Neural progenitor cell (in vitro differentiated cells): ENCODE data around the gene SKA1. TPM values are rescaled to one million over a fixed set of nuclear protein-coding genes. Genes with fewer than 3 reads are reported as not detected.

Source experiments
- DNase-seq: peaks from one replicate; pipeline ENCODE4 v3.0.0-alpha.2; 2016; ENCODE audit warnings: low spot score
- H2AFZ ChIP-seq: fragments of 200-600 bp; sonication (generic); replicated peaks from 2 replicates; pipeline ENCODE4 v1.6.1; 2016; ENCODE audit warnings: antibody characterized with exemption
- H3F3A ChIP-seq: fragments of 200-600 bp; sonication (generic); 2 replicates; pipeline ENCODE4 v1.6.1; 2016; ENCODE audit warnings: antibody characterized with exemption, low read depth
- H3K27ac ChIP-seq: fragments of 200-600 bp; sonication (generic); 2 replicates; pipeline ENCODE4 v1.5.1; 2016; ENCODE audit warnings: mild to moderate bottlenecking
- H3K27me3 ChIP-seq: fragments of 200-600 bp; sonication (generic); 2 replicates; pipeline ENCODE4 v1.6.1; 2016; ENCODE audit warnings: mild to moderate bottlenecking, moderate library complexity
- H3K36me3 ChIP-seq: fragments of 200-600 bp; sonication (generic); 2 replicates; pipeline ENCODE4 v1.5.1; 2016
- H3K4me1 ChIP-seq: fragments of 200-600 bp; sonication (generic); 2 replicates; pipeline ENCODE4 v1.6.1; 2016; ENCODE audit warnings: mixed run types
- H3K4me2 ChIP-seq: fragments of 200-600 bp; sonication (generic); 2 replicates; pipeline ENCODE4 v1.6.1; 2016
- H3K4me3 ChIP-seq: fragments of 200-600 bp; sonication (generic); 2 replicates; pipeline ENCODE4 v1.5.1; 2016
- H3K79me2 ChIP-seq: fragments of 200-600 bp; sonication (generic); 2 replicates; pipeline ENCODE4 v1.6.1; 2016; ENCODE audit warnings: low read depth
- H3K9ac ChIP-seq: fragments of 200-600 bp; sonication (generic); 2 replicates; pipeline ENCODE4 v1.6.1; 2016
- H3K9me3 ChIP-seq: fragments of 200-600 bp; sonication (generic); 2 replicates; pipeline ENCODE4 v1.5.1; 2016; ENCODE audit warnings: low read depth
- H4K20me1 ChIP-seq: fragments of 200-600 bp; sonication (generic); 2 replicates; pipeline ENCODE4 v1.6.1; 2016; ENCODE audit warnings: low read depth
- H3K27ac Mint-ChIP-seq: 3 replicates; pipeline ENCODE4 v1.8.0; 2021; ENCODE audit warnings: mixed read lengths
- H3K27me3 Mint-ChIP-seq: 2 replicates; pipeline ENCODE4 v1.8.0; 2022; ENCODE audit warnings: low read depth, mild to moderate bottlenecking, inconsistent platforms, moderate library complexity, mixed read lengths; ENCODE audit not compliant: insufficient read depth
- H3K36me3 Mint-ChIP-seq: 3 replicates; pipeline ENCODE4 v1.8.0; 2021; ENCODE audit warnings: mixed read lengths
- H3K4me1 Mint-ChIP-seq: 3 replicates; pipeline ENCODE4 v1.8.0; 2021; ENCODE audit warnings: mixed read lengths
- H3K4me3 Mint-ChIP-seq: 3 replicates; pipeline ENCODE4 v1.8.0; 2021; ENCODE audit warnings: mild to moderate bottlenecking, moderate library complexity, mixed read lengths
- H3K9me3 Mint-ChIP-seq: 3 replicates; pipeline ENCODE4 v1.8.0; 2020; ENCODE audit warnings: mixed read lengths
- EZH2 ChIP-seq: fragments of 200-600 bp; sonication (generic); IDR thresholded peaks from 2 replicates; pipeline ENCODE4 v1.6.1; 2017; ENCODE audit warnings: antibody characterized with exemption, mild to moderate bottlenecking, moderate library complexity
- EZH2phosphoT487 ChIP-seq: fragments of 200-600 bp; sonication (generic); IDR thresholded peaks from 2 replicates; pipeline ENCODE4 v1.6.1; 2017; ENCODE audit warnings: antibody characterized with exemption
- total RNA-seq: library from RNA; depleted of rRNA; stranded (reverse); fragments of >200 nt; gene quantifications from 2 replicates; pipeline ENCODE4 v1.2.3, GENCODE V29; 2015; ENCODE audit warnings: low replicate concordance
- TF ChIP-seq, protein P1 (sequence below): fragments of 200-600 bp; sonication (generic); IDR thresholded peaks from 2 replicates; pipeline ENCODE4 v1.5.1; 2017; ENCODE audit warnings: antibody characterized with exemption, mild to moderate bottlenecking

Gene SKA1
- total RNA-seq, 1 donor from 2014 or later, result 57.2 TPM

DNA sequence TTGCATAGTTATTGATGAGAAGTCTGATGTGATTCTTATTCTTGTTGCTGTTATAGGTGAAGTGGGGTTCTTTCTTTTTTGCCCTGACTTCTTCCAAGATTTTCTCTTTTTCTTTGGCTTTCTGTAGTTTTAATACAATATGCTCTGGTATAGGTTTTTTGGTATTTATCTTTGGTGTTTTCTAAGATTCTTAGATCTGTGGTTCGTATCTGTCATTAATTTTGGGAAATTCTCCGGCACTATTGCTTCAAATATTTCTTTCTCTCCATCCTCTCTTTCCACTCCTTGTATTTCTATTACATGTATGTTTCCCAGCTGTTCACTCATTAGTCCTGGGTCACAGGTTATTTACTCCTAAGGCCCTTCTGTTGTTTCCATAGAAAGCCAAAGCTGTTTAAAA lies 43.8 kb downstream of the SKA1 start:
- TF ChIP-seq EZH2phosphoT487 (no peak), EZH2 (no peak)
- TF ChIP-seq, protein P1, sequence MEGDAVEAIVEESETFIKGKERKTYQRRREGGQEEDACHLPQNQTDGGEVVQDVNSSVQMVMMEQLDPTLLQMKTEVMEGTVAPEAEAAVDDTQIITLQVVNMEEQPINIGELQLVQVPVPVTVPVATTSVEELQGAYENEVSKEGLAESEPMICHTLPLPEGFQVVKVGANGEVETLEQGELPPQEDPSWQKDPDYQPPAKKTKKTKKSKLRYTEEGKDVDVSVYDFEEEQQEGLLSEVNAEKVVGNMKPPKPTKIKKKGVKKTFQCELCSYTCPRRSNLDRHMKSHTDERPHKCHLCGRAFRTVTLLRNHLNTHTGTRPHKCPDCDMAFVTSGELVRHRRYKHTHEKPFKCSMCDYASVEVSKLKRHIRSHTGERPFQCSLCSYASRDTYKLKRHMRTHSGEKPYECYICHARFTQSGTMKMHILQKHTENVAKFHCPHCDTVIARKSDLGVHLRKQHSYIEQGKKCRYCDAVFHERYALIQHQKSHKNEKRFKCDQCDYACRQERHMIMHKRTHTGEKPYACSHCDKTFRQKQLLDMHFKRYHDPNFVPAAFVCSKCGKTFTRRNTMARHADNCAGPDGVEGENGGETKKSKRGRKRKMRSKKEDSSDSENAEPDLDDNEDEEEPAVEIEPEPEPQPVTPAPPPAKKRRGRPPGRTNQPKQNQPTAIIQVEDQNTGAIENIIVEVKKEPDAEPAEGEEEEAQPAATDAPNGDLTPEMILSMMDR, result no peak
- Mint-ChIP-seq H3K4me1 (no peaks in the 10 kb centered on the region), H3K27ac (no peak overlapping the region), H3K36me3 (no peaks in the 10 kb centered on the region), H3K9me3 (peaks cover 26% of the 10 kb centered on the region), H3K27me3 (peaks cover 7% of the 10 kb centered on the region), H3K4me3 (no peak overlapping the region)
- H3K4me2 ChIP-seq, result no peak overlapping the region
- no peaks in the 10 kb centered on the region for H3K27me3 ChIP-seq
- no peak overlapping the region for H3K4me3 ChIP-seq
- no peaks in the 10 kb centered on the region for H3K36me3 ChIP-seq
- H3K27ac ChIP-seq, result no peak overlapping the region
- no peaks in the 10 kb centered on the region for H3K4me1 ChIP-seq
- H3K79me2 ChIP-seq, result no peaks in the 10 kb centered on the region
- no peaks in the 10 kb centered on the region for H3F3A ChIP-seq
- DNase-seq, result no peak
- no peak overlapping the region for H3K9ac ChIP-seq
- H4K20me1 ChIP-seq, result no peaks in the 10 kb centered on the region
- H2AFZ ChIP-seq, result no peak overlapping the region
- no peaks in the 10 kb centered on the region for H3K9me3 ChIP-seq

DNA sequence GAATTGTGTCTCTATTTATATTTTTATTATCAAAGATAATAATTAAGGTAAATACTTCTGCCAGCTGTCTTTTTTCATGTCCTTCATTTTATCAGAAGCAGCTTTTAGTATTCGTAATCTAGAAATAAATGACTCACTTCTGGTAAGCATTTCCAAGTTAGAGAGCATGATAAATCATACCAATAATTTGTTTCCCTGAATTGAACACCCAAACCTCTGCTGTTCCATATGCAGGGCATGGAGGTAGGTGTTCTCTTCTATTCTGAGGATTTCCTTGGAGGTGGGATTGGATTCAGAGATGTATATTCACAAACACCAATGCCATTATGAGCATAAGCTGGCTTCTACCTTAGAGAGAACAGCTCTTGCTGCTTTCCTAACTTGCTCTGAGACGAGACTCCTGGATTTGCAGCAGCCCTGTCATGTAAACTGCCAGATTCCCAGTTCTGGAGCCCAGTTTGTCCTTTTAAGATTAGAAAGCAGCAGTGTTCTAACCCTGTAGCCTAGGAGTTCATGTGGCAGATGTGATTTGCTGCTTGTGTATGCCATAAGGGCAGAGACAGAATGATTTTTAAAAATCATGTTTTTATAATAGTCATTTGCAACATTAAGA lies 47.5 kb downstream of the SKA1 start:
- H2AFZ ChIP-seq, result no peak overlapping the region
- no peaks in the 10 kb centered on the region for H3K79me2 ChIP-seq
- H3K4me3 ChIP-seq, result no peak overlapping the region
- H3K4me1 ChIP-seq, result no peaks in the 10 kb centered on the region
- no peaks in the 10 kb centered on the region for H3K4me1 Mint-ChIP-seq
- no peak overlapping the region for H3K4me3 Mint-ChIP-seq
- DNase-seq, result no peak
- H3K27ac Mint-ChIP-seq, result no peak overlapping the region
- H3K9me3 Mint-ChIP-seq, result peaks cover 31% of the 10 kb centered on the region
- no peaks in the 10 kb centered on the region for H3K36me3 ChIP-seq
- no peak overlapping the region for H3K4me2 ChIP-seq
- H3K27me3 ChIP-seq, result no peaks in the 10 kb centered on the region
- TF ChIP-seq EZH2phosphoT487 (no peak), EZH2 (no peak)
- TF ChIP-seq, protein P1, result no peak
- peaks cover 3% of the 10 kb centered on the region for H3K36me3 Mint-ChIP-seq
- H3K27ac ChIP-seq, result no peak overlapping the region
- H3F3A ChIP-seq, result no peaks in the 10 kb centered on the region
- no peaks in the 10 kb centered on the region for H4K20me1 ChIP-seq
- no peak overlapping the region for H3K9ac ChIP-seq
- H3K9me3 ChIP-seq, result no peaks in the 10 kb centered on the region
- H3K27me3 Mint-ChIP-seq, result peaks cover 7% of the 10 kb centered on the region

DNA sequence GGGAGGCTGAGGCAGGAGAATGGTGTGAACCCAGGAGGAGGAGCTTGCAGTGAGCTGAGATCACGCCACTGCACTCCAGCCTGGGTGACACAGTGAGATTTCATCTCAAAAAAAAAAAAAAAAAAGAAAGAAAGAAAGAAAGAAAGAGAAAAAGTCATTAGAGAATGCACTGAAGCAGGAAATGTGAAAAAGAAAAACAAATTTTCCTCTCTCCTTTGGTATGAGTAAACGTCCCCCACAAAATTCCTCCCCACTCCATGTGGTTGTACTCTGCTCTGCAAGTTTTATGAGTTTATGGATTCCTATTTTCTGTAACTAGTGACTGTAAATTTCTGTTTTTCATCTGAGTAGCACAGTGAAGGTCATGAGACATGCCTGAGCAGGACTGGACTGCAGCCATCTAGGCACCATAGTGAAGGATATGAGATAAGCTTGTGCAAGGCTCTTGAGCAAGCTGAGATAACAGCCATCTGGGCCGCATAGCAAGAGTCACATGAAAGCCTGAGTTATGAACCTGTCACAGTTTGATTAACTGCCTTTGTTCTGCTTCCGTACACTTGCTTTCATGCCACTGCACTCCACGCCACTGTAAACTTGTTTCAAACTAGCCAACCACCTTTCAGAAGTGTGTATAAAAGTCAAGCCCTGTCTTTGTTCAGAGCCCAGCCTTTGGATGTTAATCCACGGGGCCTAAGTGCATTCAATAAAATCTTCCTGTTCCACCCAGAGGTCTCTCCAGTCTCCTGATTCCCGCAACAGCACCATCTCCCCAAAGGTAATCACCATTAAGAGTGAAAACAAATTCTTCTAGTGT lies 50.2 kb downstream of the SKA1 start:
- Mint-ChIP-seq H3K4me1 (no peaks in the 10 kb centered on the region), H3K36me3 (peaks cover 3% of the 10 kb centered on the region)

More for the DNA sequence above, 50.2 kb downstream of the SKA1 start:
- Histone ChIP-seq H3K4me1 (no peaks in the 10 kb centered on the region), H3K79me2 (no peaks in the 10 kb centered on the region), H2AFZ (no peak overlapping the region), H3K9me3 (no peaks in the 10 kb centered on the region), H3F3A (no peaks in the 10 kb centered on the region), H3K36me3 (no peaks in the 10 kb centered on the region), H3K27me3 (no peaks in the 10 kb centered on the region), H3K4me2 (no peak overlapping the region), H3K4me3 (no peak overlapping the region), H4K20me1 (no peaks in the 10 kb centered on the region), H3K27ac (no peak overlapping the region), H3K9ac (no peak overlapping the region)
- no peak for DNase-seq
- H3K9me3 Mint-ChIP-seq, result peaks cover 13% of the 10 kb centered on the region
- TF ChIP-seq, protein P1, result no peak
- TF ChIP-seq EZH2, result no peak
- no peak for TF ChIP-seq EZH2phosphoT487
- no peak overlapping the region for H3K27ac Mint-ChIP-seq
- peaks cover 4% of the 10 kb centered on the region for H3K27me3 Mint-ChIP-seq
- H3K4me3 Mint-ChIP-seq, result no peak overlapping the region
